H1 (cell line): ENCODE results near the gene RPL7A. TPM values are rescaled to one million over a fixed set of nuclear protein-coding genes. Genes with fewer than 3 reads are reported as not detected.
"Not testable (repeated sequence)": the region's sequence is repeated elsewhere in the genome, so short reads cannot be mapped to it uniquely, and the experiment has no call there.

Source experiments
- CTCF ChIA-PET: fragments of 300-600 bp; sonication (Branson Sonifier 250); formaldehyde crosslinking; loops from one replicate; lab custom pipeline; 2021; ENCODE audit not compliant: partially characterized antibody; lab: Charles Lee
- POLR2A ChIA-PET: fragments of 300-600 bp; sonication (Branson Sonifier 250); formaldehyde crosslinking; loops from one replicate; lab custom pipeline; 2021; ENCODE audit warnings: inconsistent platforms; ENCODE audit not compliant: partially characterized antibody; lab: Charles Lee
- DNase-seq, 2 experiments: peaks; one replicate each; pipeline versions ENCODE4 v3.0.0 to v3.0.0-alpha.2; 2010 to 2022; ENCODE audit warnings: low spot score in 2 of 2, low read depth in 1 of 2, mixed read lengths in 1 of 2
- FAIRE-seq: peaks from 2 replicates; lab custom pipeline; 2011; peaks lifted over from hg19 to GRCh38; lab: Jason Lieb, UNC
- H2AFZ ChIP-seq: 2 replicates; pipeline ENCODE4 v1.8.1; 2012; ENCODE audit warnings: low read length, inconsistent platforms
- H2AK5ac ChIP-seq: 2 replicates; pipeline ENCODE4 v1.6.1; 2013; ENCODE audit warnings: low read depth, low read length
- H2BK120ac ChIP-seq: replicated peaks from 2 replicates; pipeline ENCODE3; 2013; ENCODE audit warnings: low read depth, low read length, inconsistent platforms
- H2BK12ac ChIP-seq: 2 replicates; pipeline ENCODE4 v1.6.1; 2013; ENCODE audit warnings: low read depth, low read length
- H2BK15ac ChIP-seq: 2 replicates; pipeline ENCODE4 v1.6.1; 2013; ENCODE audit warnings: low read length
- H2BK20ac ChIP-seq: 2 replicates; pipeline ENCODE4 v1.6.1; 2013; ENCODE audit warnings: low read length
- H2BK5ac ChIP-seq: 2 replicates; pipeline ENCODE4 v1.6.1; 2013; ENCODE audit warnings: low read depth, low read length
- H3K14ac ChIP-seq: 2 replicates; pipeline ENCODE4 v1.6.1; 2013; ENCODE audit warnings: inconsistent platforms; ENCODE audit not compliant: insufficient read length
- H3K18ac ChIP-seq: 2 replicates; pipeline ENCODE4 v1.6.1; 2013; ENCODE audit warnings: low read length; ENCODE audit errors: extremely low read depth
- H3K23ac ChIP-seq: 2 replicates; pipeline ENCODE4 v1.6.1; 2013; ENCODE audit warnings: inconsistent platforms; ENCODE audit not compliant: insufficient read length
- H3K23me2 ChIP-seq: 2 replicates; pipeline ENCODE4 v1.6.1; 2013; ENCODE audit warnings: low read depth, low read length
- H3K27ac ChIP-seq: 2 replicates; pipeline ENCODE4 v1.6.1; 2011; ENCODE audit warnings: low read depth, low read length, inconsistent platforms
- H3K27me3 ChIP-seq, 4 experiments: replicated peaks in 1 of 4; 1 replicate in 1 of 4; 2 replicates in 3 of 4; pipeline versions ENCODE4 v1.6.1 to v1.8.1; 2011 to 2013; ENCODE audit warnings: low read length in 3 of 4, mild to moderate bottlenecking in 3 of 4, inconsistent platforms in 2 of 4, mixed read lengths in 2 of 4, moderate library complexity in 1 of 4; ENCODE audit not compliant: control insufficient read depth in 3 of 4, insufficient read depth in 3 of 4; ENCODE audit errors: extremely low read depth in 1 of 4
- H3K36me3 ChIP-seq, 4 experiments: 2 replicates each; pipeline versions ENCODE4 v1.6.1 to v1.8.1; 2011 to 2013; ENCODE audit warnings: mild to moderate bottlenecking in 4 of 4, low read length in 3 of 4, moderate library complexity in 2 of 4, control low read depth in 1 of 4, inconsistent platforms in 1 of 4; ENCODE audit not compliant: insufficient read depth in 4 of 4, control insufficient read depth in 2 of 4
- H3K4ac ChIP-seq: replicated peaks from 2 replicates; pipeline ENCODE3; 2013; ENCODE audit warnings: low read length, low read depth, mixed read lengths, inconsistent platforms; ENCODE audit not compliant: insufficient read length
- H3K4me1 ChIP-seq, 4 experiments: replicated peaks in 1 of 4; 1 replicate in 1 of 4; 2 replicates in 3 of 4; pipeline versions ENCODE4 v1.6.1 to v1.8.1; 2011 to 2013; ENCODE audit warnings: low read length in 3 of 4, inconsistent platforms in 2 of 4, mixed read lengths in 1 of 4; ENCODE audit not compliant: insufficient read depth in 4 of 4, control insufficient read depth in 3 of 4
- H3K4me2 ChIP-seq, 2 experiments: 2 replicates each; pipeline versions ENCODE4 v1.6.1 to v1.8.1; 2011 to 2013; ENCODE audit warnings: low read depth in 2 of 2, low read length in 2 of 2, control low read depth in 1 of 2, inconsistent platforms in 1 of 2, mild to moderate bottlenecking in 1 of 2; ENCODE audit not compliant: insufficient read depth in 1 of 2
- H3K4me3 ChIP-seq, 4 experiments: fragments of 200-600, 300-600 bp in 1 of 4; sonication (generic), shearing (Covaris generic), sonication (Bioruptor Twin) in 1 of 4; 2 replicates each; pipeline versions ENCODE4 v1.5.1 to v1.8.1; 2011 to 2016; ENCODE audit warnings: low read length in 4 of 4, low read depth in 3 of 4, control low read depth in 2 of 4, inconsistent platforms in 2 of 4, mild to moderate bottlenecking in 2 of 4, mixed read lengths in 1 of 4, moderate library complexity in 1 of 4; ENCODE audit not compliant: insufficient read depth in 2 of 4; ENCODE audit errors: extremely low read depth in 1 of 4
- H3K56ac ChIP-seq: replicated peaks from 2 replicates; pipeline ENCODE3; 2013; ENCODE audit warnings: low read depth, mild to moderate bottlenecking, mixed read lengths, low read length, inconsistent platforms; ENCODE audit not compliant: insufficient read length
- H3K79me1 ChIP-seq: 2 replicates; pipeline ENCODE4 v1.6.1; 2013; ENCODE audit warnings: low read depth, low read length, control low read depth
- H3K79me2 ChIP-seq, 2 experiments: 2 replicates each; pipeline versions ENCODE4 v1.6.1 to v1.8.1; 2012 to 2013; ENCODE audit warnings: low read length in 2 of 2, mild to moderate bottlenecking in 2 of 2, inconsistent platforms in 1 of 2; ENCODE audit not compliant: insufficient read depth in 2 of 2, control insufficient read depth in 1 of 2
- H3K9ac ChIP-seq, 4 experiments: replicated peaks in 1 of 4; 1 replicate in 1 of 4; 2 replicates in 3 of 4; pipeline versions ENCODE4 v1.6.1 to v1.8.1; 2011 to 2013; ENCODE audit warnings: low read depth in 3 of 4, low read length in 3 of 4, control low read depth in 2 of 4, mild to moderate bottlenecking in 2 of 4, moderate library complexity in 2 of 4, inconsistent platforms in 1 of 4; ENCODE audit errors: extremely low read depth in 1 of 4
- H3K9me3 ChIP-seq, 2 experiments: 2 replicates each; pipeline versions ENCODE4 v1.6.1 to v1.8.1; 2012 to 2013; ENCODE audit warnings: mild to moderate bottlenecking in 2 of 2, moderate library complexity in 2 of 2, control low read depth in 1 of 2, inconsistent platforms in 1 of 2, low read depth in 1 of 2, low read length in 1 of 2, mixed read lengths in 1 of 2; ENCODE audit not compliant: insufficient read depth in 2 of 2
- H4K20me1 ChIP-seq, 2 experiments: replicated peaks in 1 of 2; 2 replicates each; pipeline versions ENCODE3 to v1.8.1; 2011 to 2013; ENCODE audit warnings: inconsistent platforms in 2 of 2, low read length in 2 of 2, mild to moderate bottlenecking in 1 of 2; ENCODE audit not compliant: insufficient read depth in 2 of 2, control insufficient read depth in 1 of 2
- H4K5ac ChIP-seq: 2 replicates; pipeline ENCODE4 v1.6.1; 2013; ENCODE audit warnings: low read length, low read depth, mixed read lengths, inconsistent platforms; ENCODE audit not compliant: insufficient read length
- H4K8ac ChIP-seq: 2 replicates; pipeline ENCODE4 v1.8.0; 2013; ENCODE audit warnings: mild to moderate bottlenecking, moderate library complexity, low read length, inconsistent platforms; ENCODE audit not compliant: insufficient read depth; ENCODE audit errors: extremely low read depth
- H4K91ac ChIP-seq: replicated peaks from 2 replicates; pipeline ENCODE3; 2013; ENCODE audit warnings: low read length, mixed read lengths, inconsistent platforms; ENCODE audit not compliant: insufficient read length
- TCF12 ChIP-seq: IDR thresholded peaks from 2 replicates; pipeline ENCODE4 v1.6.1; 2011; ENCODE audit warnings: low read depth, mild to moderate bottlenecking, low read length
- TEAD4 ChIP-seq: IDR thresholded peaks from 2 replicates; pipeline ENCODE4 v1.6.1; 2012; ENCODE audit warnings: low read depth, low read length, inconsistent platforms, mixed read lengths
- WGBS, 2 experiments: shearing (Covaris generic) in 1 of 2; methylation state at CpG; one replicate each; pipeline versions ENCODE4 v1.1.6 to v1.1.7; 2013 to 2015; ENCODE audit warnings: low lambda C conversion rate in 2 of 2, mixed read lengths in 2 of 2, inconsistent platforms in 1 of 2, low coverage in 1 of 2, missing lambda C conversion rate in 1 of 2; ENCODE audit not compliant: insufficient replicate concordance in 2 of 2, insufficient coverage in 1 of 2, insufficient read length in 1 of 2; ENCODE audit errors: extremely low coverage in 1 of 2, missing lambda C conversion rate in 1 of 2; 5-methylcytosine and 5-hydroxymethylcytosine counted together
- polyA plus RNA-seq, 7 experiments: library from polyadenylated mRNA; depleted of rRNA in 3 of 7; stranded (reverse) in 5 of 7; unstranded in 2 of 7; fragments of >200 nt in 5 of 7; fragments of 200-250 nt in 2 of 7; gene quantifications; 1 replicate in 5 of 7; 2 replicates in 1 of 7; 4 replicates in 1 of 7; pipeline versions ENCODE4 v1.2.1 to v1.2.3, GENCODE V29; 2011 to 2013; ENCODE audit warnings: missing spikeins in 2 of 7, mixed read lengths in 2 of 7
- total RNA-seq: library from RNA; stranded (reverse); fragmentation: NEBNext Ultra II Directional; extraction: Animal tissue kit (Norgen Biotek cat#: 25700); gene quantifications from 2 replicates; pipeline ENCODE4 v1.2.1, GENCODE V29; 2021

RPL7A gene
- total and polyA plus RNA-seq, 2 of the 8 experiments (the other 6 are each of a cell fraction or from before 2014, with no cell fraction given): 2,578 to 2,783 TPM

- no peaks in the 10 kb centered on the region for H4K20me1 ChIP-seq
- H3K56ac ChIP-seq: no peak overlapping the region
- ChIA-PET POLR2A (no interaction called here), CTCF (no interaction called here)
- no peak overlapping the region for H2AK5ac ChIP-seq
- H3K14ac ChIP-seq: no peak overlapping the region
- FAIRE-seq (no peak), DNase-seq (no peak)
- H3K79me1 ChIP-seq: no peaks in the 10 kb centered on the region
- H3K4me1 ChIP-seq: no peaks in the 10 kb centered on the region
- no peak overlapping the region for H4K8ac ChIP-seq
- no peak overlapping the region for H2BK20ac ChIP-seq
- no peak overlapping the region for H3K27ac ChIP-seq
- no peaks in the 10 kb centered on the region for H3K23me2 ChIP-seq
- H3K36me3 ChIP-seq: no peaks in the 10 kb centered on the region
- WGBS, 2 experiments: 73% methylated on average over 2 of the region's 2 CpGs; no CpG with 5 or more reads in 1 of the 2 experiments
- no peaks in the 10 kb centered on the region for H3K79me2 ChIP-seq
- no peak overlapping the region for H2BK120ac ChIP-seq
- no peak overlapping the region for H2BK15ac ChIP-seq
- no peak overlapping the region for H3K4me2 ChIP-seq
- no peak for TF ChIP-seq TEAD4
- no peak for TF ChIP-seq TCF12
- no peak overlapping the region for H2BK12ac ChIP-seq
- H4K5ac ChIP-seq: no peak overlapping the region
- H3K27me3 ChIP-seq: no peaks in the 10 kb centered on the region
- no peak overlapping the region for H3K18ac ChIP-seq
- H3K9ac ChIP-seq: no peak overlapping the region
- no peaks in the 10 kb centered on the region; a peak in 1 of 4 replicates for H3K9me3 ChIP-seq
- H3K23ac ChIP-seq: no peak overlapping the region
- H2BK5ac ChIP-seq: no peak overlapping the region
- H4K91ac ChIP-seq: no peak overlapping the region
- H3K4ac ChIP-seq: no peak overlapping the region
- no peak overlapping the region for H2AFZ ChIP-seq
- H3K4me3 ChIP-seq: no peak overlapping the region
Measured at GRCh38 chr9:133315997-133316396, 32.0 kb upstream of the RPL7A start.

GRCh38 chr9:133317551-133317950, 30.5 kb upstream of the RPL7A start:
- H3K79me2 ChIP-seq, H3K9me3 ChIP-seq, H3K36me3 ChIP-seq, H3K56ac ChIP-seq, H3K79me1 ChIP-seq, H3K23me2 ChIP-seq, H3K4ac ChIP-seq, H2BK15ac ChIP-seq, H2AK5ac ChIP-seq, H3K4me1 ChIP-seq, CTCF ChIA-PET, POLR2A ChIA-PET, H2BK20ac ChIP-seq, H2AFZ ChIP-seq, H4K20me1 ChIP-seq, H3K27ac ChIP-seq, FAIRE-seq, H3K23ac ChIP-seq, H3K18ac ChIP-seq, H3K14ac ChIP-seq, H4K8ac ChIP-seq, H3K4me2 ChIP-seq, H3K4me3 ChIP-seq, H4K5ac ChIP-seq, H2BK12ac ChIP-seq, H2BK120ac ChIP-seq, H4K91ac ChIP-seq, DNase-seq, H2BK5ac ChIP-seq, H3K27me3 ChIP-seq, H3K9ac ChIP-seq: not testable (repeated sequence)
- WGBS, 2 experiments: 95% methylated on average over 13 of the region's 13 CpGs; no CpG with 5 or more reads in 1 of the 2 experiments
